K562 (cell line): Measurements from ENCODE around the gene TUBA1B. TPM values are rescaled to one million over a fixed set of nuclear protein-coding genes. Genes with fewer than 3 reads are reported as not detected.

Source experiments
- CHD1 ChIP-seq: fragments of 200-600 bp; sonication (generic); IDR thresholded peaks from one replicate; pipeline ENCODE4 v1.6.1; 2012; ENCODE audit warnings: mild to moderate bottlenecking, moderate library complexity, low read length, inconsistent platforms
- ERF ChIP-seq: fragments of 450-650 bp; formaldehyde crosslinking; IDR thresholded peaks from 2 replicates; pipeline ENCODE4 v1.4.0; 2020; ENCODE audit warnings: mild to moderate bottlenecking, mixed read lengths
- HLTF ChIP-seq: fragments of 450-650 bp; IDR thresholded peaks from 2 replicates; pipeline ENCODE4 v1.6.1; 2016
- HMG20A ChIP-seq: fragments of 450-650 bp; formaldehyde crosslinking; conservative IDR thresholded peaks from 2 replicates; pipeline ENCODE4 v1.4.0; 2020; ENCODE audit warnings: mild to moderate bottlenecking, mixed read lengths
- KAT7 ChIP-seq: sonication (generic); formaldehyde crosslinking; IDR thresholded peaks from 2 replicates; pipeline ENCODE4 v1.8.0; 2022; ENCODE audit warnings: missing genetic modification reagents, mild to moderate bottlenecking, borderline replicate concordance
- KDM2B ChIP-seq: fragments of 250-450 bp; sonication (Bioruptor Pico); IDR thresholded peaks from 2 replicates; pipeline ENCODE4 v1.8.0; 2021; ENCODE audit warnings: mild to moderate bottlenecking, moderate library complexity
- MAZ ChIP-seq, 2 experiments: fragments of 450-650 bp in 1 of 2; sonication (generic) in 1 of 2; formaldehyde crosslinking; IDR thresholded peaks in 1 of 2; conservative IDR thresholded peaks in 1 of 2; 2 replicates each; pipeline versions ENCODE4 v1.4.0 to v1.5.0; 2020; ENCODE audit warnings: mild to moderate bottlenecking in 1 of 2, missing genetic modification reagents in 1 of 2
- MYC ChIP-seq, 2 experiments: fragments of 250-450 bp in 1 of 2; sonication (Bioruptor Pico) in 1 of 2; IDR thresholded peaks; 2 replicates each; pipeline versions ENCODE4 v1.5.1 to v1.6.1; 2012 to 2021; ENCODE audit warnings: low read depth in 2 of 2, borderline replicate concordance in 1 of 2, improper control_type of control experiment in 1 of 2, low read length in 1 of 2, mild to moderate bottlenecking in 1 of 2, moderate library complexity in 1 of 2
- NCOA1 ChIP-seq: fragments of 450-650 bp; IDR thresholded peaks from 2 replicates; pipeline ENCODE4 v1.6.1; 2016; ENCODE audit warnings: low read depth
- NFRKB ChIP-seq: fragments of 450-650 bp; IDR thresholded peaks from 2 replicates; pipeline ENCODE4 v1.6.1; 2016; ENCODE audit warnings: low read depth
- NR2C2 ChIP-seq, 2 experiments: fragments of 200-800 bp in 1 of 2; sonication (Bioruptor generic) in 1 of 2; sonication (generic) in 1 of 2; formaldehyde crosslinking in 1 of 2; IDR thresholded peaks; 2 replicates each; pipeline versions ENCODE4 v1.6.1 to v1.8.0; 2016 to 2022; ENCODE audit warnings: mild to moderate bottlenecking in 1 of 2, missing compliant biosample characterization in 1 of 2, missing genetic modification characterization in 1 of 2, missing genetic modification reagents in 1 of 2
- PRMT5 ChIP-seq: sonication (generic); formaldehyde crosslinking; IDR thresholded peaks from 2 replicates; pipeline ENCODE4 v1.5.0; 2020; ENCODE audit warnings: missing genetic modification reagents
- PTBP1 ChIP-seq: fragments of 200-400 bp; formaldehyde crosslinking; IDR thresholded peaks from 2 replicates; pipeline ENCODE4 v1.6.1; 2017; ENCODE audit warnings: low read depth, low read length
- RBM22 ChIP-seq: fragments of 200-400 bp; formaldehyde crosslinking; IDR thresholded peaks from 2 replicates; pipeline ENCODE4 v1.6.1; 2018; ENCODE audit warnings: low read length, low read depth; ENCODE audit not compliant: poor library complexity, severe bottlenecking
- SMAD4 ChIP-seq: fragments of 250-450 bp; sonication (Bioruptor Pico); conservative IDR thresholded peaks from 2 replicates; pipeline ENCODE4 v1.8.0; 2021; ENCODE audit warnings: inconsistent platforms, mild to moderate bottlenecking, moderate library complexity
- SNIP1 ChIP-seq: fragments of 450-650 bp; IDR thresholded peaks from 2 replicates; pipeline ENCODE4 v1.7.1; 2017; ENCODE audit warnings: low read depth, mild to moderate bottlenecking
- ZFP1 ChIP-seq: fragments of 450-650 bp; formaldehyde crosslinking; IDR thresholded peaks from 2 replicates; pipeline ENCODE4 v1.4.0; 2020; ENCODE audit warnings: mild to moderate bottlenecking, mixed read lengths
- ZNF175 ChIP-seq: fragments of 200-800 bp; sonication (Bioruptor generic); IDR thresholded peaks from 2 replicates; pipeline ENCODE4 v1.6.1; 2016; ENCODE audit warnings: low read depth, mild to moderate bottlenecking, missing genetic modification characterization, missing compliant biosample characterization
- ZNF274 ChIP-seq: IDR thresholded peaks from 2 replicates; pipeline ENCODE4 v1.6.1; 2011; ENCODE audit warnings: low read depth, mild to moderate bottlenecking, low read length, moderate library complexity, borderline replicate concordance
- polyA plus RNA-seq, 8 experiments: library from polyadenylated mRNA; depleted of rRNA in 4 of 8; stranded (reverse) in 5 of 8; unstranded in 3 of 8; fragments of >200 nt; fragmentation: Nextera tagmentation in 2 of 8; fragmentation: Illumina TruSeq in 1 of 8; extraction: Ambion mirVana in 2 of 8; extraction: Trizol in 1 of 8; gene quantifications; 2 replicates each; pipeline versions ENCODE4 v1.2.1 to v1.2.3, GENCODE V29; 2011 to 2014; ENCODE audit warnings: inconsistent platforms in 1 of 8, missing spikeins in 1 of 8
- total RNA-seq, 7 experiments: library from RNA; depleted of rRNA in 6 of 7; stranded (reverse); fragments of >200 nt in 6 of 7; fragmentation: Illumina TruSeq in 2 of 7; extraction: Trizol in 2 of 7; gene quantifications; 2 replicates each; pipeline versions ENCODE4 v1.2.1 to v1.2.3, GENCODE V29; 2011 to 2021; ENCODE audit warnings: low replicate concordance in 1 of 7
- TF ChIP-seq, protein P1 (sequence below): sonication (generic); formaldehyde crosslinking; IDR thresholded peaks from 2 replicates; pipeline ENCODE4 v1.8.0; 2022; ENCODE audit warnings: mild to moderate bottlenecking, missing genetic modification reagents
- TF ChIP-seq, protein P2 (sequence below): fragments of 450-650 bp; formaldehyde crosslinking; IDR thresholded peaks from 2 replicates; pipeline ENCODE4 v1.4.0; 2020; ENCODE audit warnings: mild to moderate bottlenecking, moderate library complexity
- TF ChIP-seq, protein P3 (sequence below): fragments of 250-450 bp; sonication (Bioruptor Pico); IDR thresholded peaks from 2 replicates; pipeline ENCODE4 v1.9.0; 2021; ENCODE audit warnings: mild to moderate bottlenecking
- TF ChIP-seq, protein P4 (sequence below): fragments of 250-450 bp; sonication (Bioruptor Pico); IDR thresholded peaks from 2 replicates; pipeline ENCODE4 v1.8.0; 2021; ENCODE audit warnings: moderate library complexity, mild to moderate bottlenecking, inconsistent platforms

The TUBA1B gene
- total and polyA plus RNA-seq, 9 of the 15 experiments (the other 6 are each of a cell fraction or from before 2014, with no cell fraction given) = 2,189 to 4,624 (median 2,628) TPM

DNA sequence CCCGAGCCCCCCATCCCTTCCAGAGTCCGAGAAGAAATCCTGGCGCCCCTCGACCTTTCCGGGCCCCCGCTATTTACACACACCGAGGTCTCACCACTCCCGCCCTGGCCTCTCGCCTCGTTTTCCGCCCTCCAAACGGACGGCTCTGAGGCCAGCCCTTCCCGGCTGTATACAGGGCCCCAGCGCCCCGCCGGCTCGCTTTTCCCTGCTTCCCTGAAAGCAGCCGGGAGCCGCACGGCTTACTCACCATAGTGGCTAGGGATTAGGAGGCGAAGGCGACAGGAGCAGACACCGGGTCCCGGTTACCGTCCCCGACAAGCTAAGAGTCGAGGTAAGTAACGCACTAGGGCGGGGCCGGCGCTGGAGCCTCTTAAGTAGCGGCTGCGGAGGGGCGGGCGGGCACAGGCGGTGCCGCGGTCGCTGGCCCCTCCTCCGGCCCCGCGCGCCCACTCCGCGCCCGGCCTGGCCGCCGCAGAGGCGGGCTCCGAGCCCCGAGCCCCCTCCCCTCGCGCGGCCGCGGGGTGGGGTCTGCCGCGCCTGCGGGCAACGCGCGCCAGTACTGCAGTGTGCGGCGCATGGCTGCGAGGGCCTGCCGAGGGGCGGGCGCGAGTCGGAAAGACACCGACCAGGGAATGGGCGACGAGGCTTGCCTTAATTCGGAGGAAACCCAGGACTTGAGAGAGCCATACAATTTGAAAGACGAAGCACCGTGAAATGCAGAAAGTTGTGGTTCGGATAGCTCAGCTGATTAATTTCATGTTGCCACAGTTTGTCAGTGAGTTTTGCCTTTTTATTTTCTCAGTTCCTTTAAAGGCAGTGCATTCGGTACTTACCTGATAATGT is at the start of gene TUBA1B (continued):
- 0 out of 2 replicates have a peak, but pooled peaks have one; percentile 23 for TF ChIP-seq ERF
- peak; percentile 80 for TF ChIP-seq NFRKB
- no peak for TF ChIP-seq ZNF274
- TF ChIP-seq, protein P1, sequence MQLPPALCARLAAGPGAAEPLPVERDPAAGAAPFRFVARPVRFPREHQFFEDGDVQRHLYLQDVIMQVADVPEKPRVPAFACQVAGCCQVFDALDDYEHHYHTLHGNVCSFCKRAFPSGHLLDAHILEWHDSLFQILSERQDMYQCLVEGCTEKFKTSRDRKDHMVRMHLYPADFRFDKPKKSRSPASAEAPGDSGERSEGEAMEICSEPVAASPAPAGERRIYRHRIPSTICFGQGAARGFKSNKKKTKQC = peak; percentile 95
- peak; percentile 69; the same call in 1 of the 2 replicates for TF ChIP-seq KDM2B (CRISPR knock-in tag)
- peak; percentile 100 for TF ChIP-seq RBM22
- TF ChIP-seq PTBP1 = 0 out of 2 replicates have a peak, but pooled peaks have one; percentile 13
- TF ChIP-seq, protein P2, sequence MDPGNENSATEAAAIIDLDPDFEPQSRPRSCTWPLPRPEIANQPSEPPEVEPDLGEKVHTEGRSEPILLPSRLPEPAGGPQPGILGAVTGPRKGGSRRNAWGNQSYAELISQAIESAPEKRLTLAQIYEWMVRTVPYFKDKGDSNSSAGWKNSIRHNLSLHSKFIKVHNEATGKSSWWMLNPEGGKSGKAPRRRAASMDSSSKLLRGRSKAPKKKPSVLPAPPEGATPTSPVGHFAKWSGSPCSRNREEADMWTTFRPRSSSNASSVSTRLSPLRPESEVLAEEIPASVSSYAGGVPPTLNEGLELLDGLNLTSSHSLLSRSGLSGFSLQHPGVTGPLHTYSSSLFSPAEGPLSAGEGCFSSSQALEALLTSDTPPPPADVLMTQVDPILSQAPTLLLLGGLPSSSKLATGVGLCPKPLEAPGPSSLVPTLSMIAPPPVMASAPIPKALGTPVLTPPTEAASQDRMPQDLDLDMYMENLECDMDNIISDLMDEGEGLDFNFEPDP = peak; percentile 79
- TF ChIP-seq PRMT5 (CRISPR knock-in tag) = 0 out of 2 replicates have a peak, but pooled peaks have one; percentile 8
- TF ChIP-seq HMG20A (CRISPR knock-in tag) = no peak
- TF ChIP-seq ZFP1 (CRISPR knock-in tag) = 0 out of 2 replicates have a peak, but pooled peaks have one; percentile 25
- TF ChIP-seq, protein P3, sequence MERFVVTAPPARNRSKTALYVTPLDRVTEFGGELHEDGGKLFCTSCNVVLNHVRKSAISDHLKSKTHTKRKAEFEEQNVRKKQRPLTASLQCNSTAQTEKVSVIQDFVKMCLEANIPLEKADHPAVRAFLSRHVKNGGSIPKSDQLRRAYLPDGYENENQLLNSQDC (CRISPR knock-in tag) = peak; percentile 89
- TF ChIP-seq SNIP1 = no peak
- TF ChIP-seq NCOA1 = peak; percentile 58; the same call in 1 of the 2 replicates
- TF ChIP-seq CHD1 = peak; percentile 98
- TF ChIP-seq ZNF175 (CRISPR knock-in tag) = no peak
- TF ChIP-seq, protein P4, sequence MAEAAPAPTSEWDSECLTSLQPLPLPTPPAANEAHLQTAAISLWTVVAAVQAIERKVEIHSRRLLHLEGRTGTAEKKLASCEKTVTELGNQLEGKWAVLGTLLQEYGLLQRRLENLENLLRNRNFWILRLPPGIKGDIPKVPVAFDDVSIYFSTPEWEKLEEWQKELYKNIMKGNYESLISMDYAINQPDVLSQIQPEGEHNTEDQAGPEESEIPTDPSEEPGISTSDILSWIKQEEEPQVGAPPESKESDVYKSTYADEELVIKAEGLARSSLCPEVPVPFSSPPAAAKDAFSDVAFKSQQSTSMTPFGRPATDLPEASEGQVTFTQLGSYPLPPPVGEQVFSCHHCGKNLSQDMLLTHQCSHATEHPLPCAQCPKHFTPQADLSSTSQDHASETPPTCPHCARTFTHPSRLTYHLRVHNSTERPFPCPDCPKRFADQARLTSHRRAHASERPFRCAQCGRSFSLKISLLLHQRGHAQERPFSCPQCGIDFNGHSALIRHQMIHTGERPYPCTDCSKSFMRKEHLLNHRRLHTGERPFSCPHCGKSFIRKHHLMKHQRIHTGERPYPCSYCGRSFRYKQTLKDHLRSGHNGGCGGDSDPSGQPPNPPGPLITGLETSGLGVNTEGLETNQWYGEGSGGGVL = no peak
- peak; percentile 66; the same call in 1 of the 2 replicates for TF ChIP-seq SMAD4 (CRISPR knock-in tag)
- peak; percentile 76 to 95 for TF ChIP-seq MAZ (CRISPR knock-in tag; conservative IDR thresholded peaks at IDR 0.05 in 1 of 2, IDR thresholded peaks at IDR 0.05 in 1 of 2)
- TF ChIP-seq MYC (IDR thresholded peaks at IDR 0.05; ENCODE audit: low read depth, low read length) = peak; percentile 93
- TF ChIP-seq MYC (CRISPR knock-in tag; IDR thresholded peaks at IDR 0.05; ENCODE audit: borderline replicate concordance, low read depth) = peak; percentile 90; the same call in 1 of the 2 replicates
- no peak for TF ChIP-seq NR2C2 (CRISPR knock-in tag; IDR thresholded peaks at IDR 0.05)
- TF ChIP-seq NR2C2 (tag; IDR thresholded peaks at IDR 0.05) = no peak
- peak; percentile 51; the same call in 1 of the 2 replicates for TF ChIP-seq KAT7 (CRISPR knock-in tag)
- TF ChIP-seq HLTF = 0 out of 2 replicates have a peak, but pooled peaks have one; percentile 53
